HG02623 (cell line): ENCODE measurements around the gene TTC28.
"Not testable (repeated sequence)": the region's sequence is repeated elsewhere in the genome, so short reads cannot be mapped to it uniquely, and the experiment has no call there.

Source experiments
- ATAC-seq: cut with Tn5 transposase; IDR thresholded peaks from one replicate; pipeline ENCODE4 v1.9.1; 2021; ENCODE audit warnings: moderate library complexity; ENCODE audit not compliant: unreplicated experiment

Gene TTC28

DNA sequence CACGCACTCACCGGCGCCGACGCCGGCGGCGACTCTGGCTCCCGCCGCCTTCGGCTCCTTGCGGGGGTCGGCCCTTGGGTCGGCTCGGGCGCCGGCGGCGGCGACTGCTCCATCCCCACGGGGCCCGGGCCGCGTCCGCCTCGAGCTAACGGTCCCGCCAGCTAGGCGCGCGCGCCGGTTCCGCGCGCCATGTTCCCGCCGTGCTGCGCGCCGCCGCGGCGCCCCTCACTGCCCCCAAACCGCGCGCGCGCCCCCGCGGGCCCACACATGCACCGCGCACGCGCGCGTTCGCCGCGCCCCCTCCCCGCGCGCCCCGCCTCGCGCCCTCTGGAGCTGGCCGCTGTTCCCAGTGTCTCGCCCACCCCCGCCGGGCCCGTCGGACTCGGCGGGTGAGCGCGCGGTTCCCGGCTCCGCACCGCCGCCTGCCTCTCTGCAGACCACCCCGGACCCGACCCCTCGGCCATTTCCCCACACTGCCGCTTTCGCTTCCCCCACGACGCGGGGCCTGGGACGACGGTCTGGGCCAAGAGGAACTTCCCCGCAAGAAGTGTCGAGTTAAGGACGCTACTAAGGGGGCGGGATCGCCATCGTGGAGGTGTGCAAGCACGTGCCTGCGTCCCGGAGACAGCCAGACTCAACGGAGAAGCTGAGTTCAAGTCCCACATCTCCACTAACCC is at the start of gene TTC28:
Gene TTC28, minus strand, starts transcription at position 230 of the 677 bp plus-strand sequence. Its CDS starts 117 bp downstream, at position 113.
- not testable (repeated sequence) for ATAC-seq

- no peak for ATAC-seq
These were observed 49.1 kb upstream of the TTC28 start for GRCh38 chr22:28728621-28729313.

- ATAC-seq, result no peak
These were observed 48.4 kb upstream of the TTC28 start for GRCh38 chr22:28728002-28728401.

GRCh38 chr22:28718044-28718443 is 38.4 kb upstream of the TTC28 start:
- no peak for ATAC-seq

DNA sequence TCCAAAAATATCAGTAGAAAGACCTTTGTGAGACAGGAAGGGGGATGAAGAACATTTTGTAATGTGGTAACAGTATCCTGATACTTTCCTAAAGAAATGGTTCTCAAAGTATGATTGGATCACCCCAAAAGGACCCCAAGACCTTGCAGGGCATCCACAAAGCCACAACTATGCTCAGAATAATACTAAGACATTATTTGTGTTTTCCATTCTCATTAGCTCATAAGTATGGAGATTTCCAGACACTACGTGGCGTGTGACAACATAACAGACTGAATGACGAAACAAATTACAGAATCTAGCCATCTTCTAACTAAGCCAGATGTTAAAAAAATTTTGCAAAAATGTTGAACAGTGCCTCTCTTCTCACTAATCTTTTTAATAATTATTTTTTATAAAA is 37.0 kb upstream of the TTC28 start:
- no peak for ATAC-seq

DNA sequence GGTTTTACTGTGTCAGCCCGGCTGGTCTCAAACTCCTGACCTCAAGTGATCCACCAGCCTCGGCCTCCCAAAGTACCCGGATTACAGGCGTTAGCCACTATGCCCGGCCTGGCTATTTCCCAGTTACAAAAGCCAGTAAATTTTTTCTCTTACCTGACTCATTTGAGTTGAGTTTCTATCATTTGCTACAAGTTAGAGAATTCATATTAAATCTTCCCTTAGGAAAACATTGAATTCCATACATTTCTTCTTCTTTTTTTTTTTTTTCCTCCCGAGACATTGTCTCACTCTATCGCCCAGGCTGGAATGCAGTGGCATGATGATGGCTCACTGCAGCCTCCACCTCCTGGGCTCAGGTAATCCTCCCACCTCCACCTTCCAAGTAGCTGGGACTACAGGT is 36.0 kb upstream of the TTC28 start:
- ATAC-seq, result no peak

DNA sequence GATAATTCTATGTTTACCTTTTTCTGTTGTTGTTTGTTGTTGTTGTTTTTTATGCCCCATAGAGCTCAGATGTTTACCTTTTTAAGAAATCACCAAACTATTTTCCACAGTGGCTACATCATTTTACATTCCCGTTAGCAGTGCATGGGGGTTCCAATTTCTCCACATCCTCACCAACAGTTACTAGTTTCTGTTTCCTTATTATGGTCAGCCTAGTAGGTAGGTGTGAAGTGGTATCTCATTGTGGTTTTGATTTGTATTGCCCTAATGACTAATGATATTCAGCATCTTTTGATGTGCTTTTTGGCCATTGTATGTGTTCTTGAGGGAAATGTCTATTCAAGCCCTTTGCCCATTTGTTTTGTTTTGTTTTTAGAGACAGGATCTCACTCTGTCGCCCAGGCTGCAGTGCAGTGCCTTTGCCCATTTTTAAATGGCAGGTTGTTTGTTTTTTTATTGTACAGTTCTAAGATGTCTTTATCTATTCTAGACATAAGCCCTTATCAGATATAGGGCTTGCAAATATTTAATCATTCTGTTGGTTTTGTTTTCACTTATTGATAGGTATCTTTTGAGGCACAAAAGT is 34.5 kb upstream of the TTC28 start:
- ATAC-seq, result no peak

GRCh38 chr22:28711820-28712777 is 32.5 kb upstream of the TTC28 start:
- ATAC-seq, result no peak

GRCh38 chr22:28711341-28711740 is 31.7 kb upstream of the TTC28 start:
- ATAC-seq, result no peak

DNA sequence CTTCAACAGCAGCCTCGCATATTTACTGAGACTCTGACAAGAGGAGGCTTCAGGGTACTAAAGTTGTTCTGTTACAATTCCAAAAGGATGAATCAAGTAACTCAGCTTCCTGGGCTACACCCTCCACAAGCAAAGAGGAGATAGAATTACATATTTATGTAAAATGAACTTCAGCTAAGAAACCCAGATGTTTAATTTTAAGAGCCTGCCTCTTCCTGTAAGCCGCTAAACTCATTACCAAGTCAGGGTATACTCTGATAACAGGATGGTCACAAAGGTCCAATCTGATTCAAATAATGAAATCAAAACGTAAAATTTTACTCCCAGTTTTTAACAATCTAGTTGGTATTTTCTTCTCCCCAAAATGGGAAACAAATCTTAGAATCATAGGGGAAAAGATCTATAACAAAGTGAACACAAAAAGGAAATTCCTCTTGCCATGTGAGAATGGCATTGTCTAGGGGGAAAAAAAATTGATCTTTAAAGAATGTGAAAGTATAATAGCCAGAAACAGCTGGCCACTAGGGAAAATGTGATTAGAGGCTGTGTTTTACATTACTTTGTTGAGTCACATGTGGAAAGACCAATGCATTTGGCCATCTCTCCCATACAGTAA is 31.0 kb upstream of the TTC28 start:
- ATAC-seq, result no peak

GRCh38 chr22:28710107-28710506 is 30.5 kb upstream of the TTC28 start:
- ATAC-seq, result no peak

GRCh38 chr22:28706845-28707244 is 27.2 kb upstream of the TTC28 start:
- ATAC-seq, result no peak

DNA sequence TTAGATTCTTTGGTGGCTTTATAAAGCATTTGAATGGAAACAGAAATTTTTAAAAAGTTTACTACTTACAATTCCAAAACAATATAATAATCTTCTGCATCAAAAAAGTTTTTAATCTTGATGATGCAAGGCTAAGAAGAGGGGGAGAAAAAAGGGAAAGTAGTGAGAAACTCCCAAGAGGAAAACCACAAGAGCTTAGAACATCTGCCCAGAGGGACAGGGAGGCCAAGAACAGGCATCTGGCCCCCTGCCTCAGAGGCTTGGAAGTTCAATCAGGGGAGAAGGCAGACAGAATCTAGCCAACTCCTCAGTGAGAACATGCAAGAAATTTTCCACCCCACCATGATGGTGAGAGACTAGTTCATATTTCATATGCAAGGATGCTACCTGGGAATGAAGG is 23.8 kb upstream of the TTC28 start:
- no peak for ATAC-seq

DNA sequence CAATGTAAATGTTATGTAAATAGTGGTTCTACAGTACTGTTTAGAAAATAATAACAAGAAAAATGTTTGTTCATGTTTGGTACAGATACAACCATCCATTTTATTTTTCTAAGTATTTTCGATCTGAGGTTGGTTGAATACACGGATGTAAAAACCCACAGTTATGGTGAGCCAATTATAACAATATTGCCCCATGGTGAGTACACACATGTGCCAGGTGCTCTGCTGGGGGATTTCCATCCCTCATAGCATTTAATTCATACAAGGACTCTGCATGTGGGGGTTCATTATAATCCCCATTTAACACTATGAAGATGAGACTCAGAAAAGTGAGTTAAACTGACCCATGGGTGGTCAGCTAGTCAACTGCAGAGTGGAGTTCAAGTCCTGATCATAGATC is 23.3 kb upstream of the TTC28 start:
- ATAC-seq, result no peak

DNA sequence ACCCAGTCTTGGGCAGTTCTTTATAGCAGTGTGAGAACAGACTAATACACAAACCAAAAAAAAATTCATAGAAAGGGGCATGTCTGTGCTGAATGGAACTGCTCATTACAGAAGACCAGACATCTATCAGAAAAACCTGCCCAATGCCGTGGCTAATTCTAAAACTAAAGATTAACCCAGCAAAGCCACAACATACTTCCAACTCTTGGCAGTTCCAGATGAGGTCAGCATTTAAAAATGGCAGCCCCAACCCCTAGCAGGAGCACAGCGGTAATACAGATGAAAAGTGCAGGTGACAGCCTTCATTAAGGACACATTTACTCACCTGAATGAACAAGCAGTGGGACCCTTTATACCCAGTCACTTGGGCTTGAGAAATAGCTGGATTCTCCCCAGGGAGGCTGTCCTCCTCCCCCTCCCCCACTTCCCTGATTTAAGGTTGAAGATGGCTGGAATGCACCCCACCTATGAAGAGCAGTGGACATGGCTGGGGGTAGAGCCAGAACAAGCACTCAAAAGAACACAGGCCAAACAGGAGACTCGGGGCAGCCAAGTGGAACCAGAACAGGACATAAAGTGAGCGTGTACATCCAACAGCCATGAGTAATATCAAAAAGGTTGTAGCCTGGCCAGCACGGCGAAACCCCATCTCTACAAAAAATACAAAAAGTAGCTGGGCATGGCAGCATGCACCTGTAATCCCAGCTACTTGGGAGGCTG is 13.6 kb upstream of the TTC28 start:
- not testable (repeated sequence) for ATAC-seq

GRCh38 chr22:28689796-28690195 is 10.2 kb upstream of the TTC28 start:
- not testable (repeated sequence) for ATAC-seq

DNA sequence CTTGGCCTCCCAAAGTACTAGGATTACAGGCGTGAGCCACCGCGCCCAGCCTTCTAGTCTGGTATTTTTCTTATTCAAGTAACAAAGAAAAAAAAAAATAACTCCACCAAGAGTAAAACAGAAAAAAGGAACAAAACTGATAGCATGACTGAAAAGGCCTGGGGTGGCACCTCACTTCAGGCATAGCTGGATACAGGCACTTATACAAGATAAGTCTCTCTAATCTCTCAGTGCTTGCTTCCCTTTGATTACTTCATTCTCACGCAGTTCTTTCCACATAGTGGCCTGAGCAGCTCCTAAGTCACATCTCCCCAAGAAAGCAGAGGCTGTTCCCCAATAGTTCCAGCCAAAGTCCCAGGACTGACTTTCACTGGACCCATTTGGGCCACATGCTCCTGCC is 3.3 kb upstream of the TTC28 start:
- ATAC-seq, result not testable (repeated sequence)

GRCh38 chr22:28680813-28681490 is 1.3 kb upstream of the TTC28 start:
- not testable (repeated sequence) for ATAC-seq
